DMS53 treated with DMSO at 0.1 percent for 48 hours (cell line): ENCODE results near the gene OTOF.
A peak's percentile ranks its signal among the peaks of the same experiment; 100 is the strongest.

Source experiments
- DNase-seq: peaks from one replicate; lab custom pipeline; 2025; ENCODE audit not compliant: unreplicated experiment; lab: John Stamatoyannopoulos, UW

OTOF gene

DNA sequence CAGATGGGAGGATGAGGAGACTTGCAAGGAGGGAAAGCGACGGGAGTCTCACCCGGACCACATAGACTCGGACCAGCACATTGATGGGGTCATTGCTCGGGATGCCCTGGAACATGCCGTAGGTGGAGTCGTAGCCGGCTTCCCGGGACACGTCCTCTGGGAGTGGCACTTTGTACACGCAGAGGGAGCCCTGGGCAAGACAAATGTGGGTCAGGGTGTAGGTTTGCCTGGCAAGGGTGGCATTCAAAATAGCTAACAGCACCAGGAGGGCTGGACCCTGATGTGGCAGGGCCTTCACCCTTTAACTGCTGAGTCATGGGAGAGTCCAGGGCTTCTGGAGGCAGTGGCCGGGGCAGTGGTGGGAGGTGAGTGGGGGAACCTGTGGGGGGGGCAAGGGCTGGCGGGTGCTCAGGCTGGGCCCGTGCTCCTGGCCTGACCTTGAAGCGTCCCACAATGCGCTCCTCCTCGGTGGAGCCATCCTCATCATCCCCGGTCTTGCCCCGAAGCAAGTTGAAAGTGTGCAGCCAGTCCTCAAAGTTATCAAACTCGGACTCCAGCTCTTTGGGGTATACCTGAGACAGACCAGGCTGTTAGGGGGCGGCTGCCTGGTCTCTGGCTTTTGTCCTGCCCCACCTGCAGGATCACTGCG, 11.1 kb downstream of the OTOF start:
- DNase-seq: no peak

DNA sequence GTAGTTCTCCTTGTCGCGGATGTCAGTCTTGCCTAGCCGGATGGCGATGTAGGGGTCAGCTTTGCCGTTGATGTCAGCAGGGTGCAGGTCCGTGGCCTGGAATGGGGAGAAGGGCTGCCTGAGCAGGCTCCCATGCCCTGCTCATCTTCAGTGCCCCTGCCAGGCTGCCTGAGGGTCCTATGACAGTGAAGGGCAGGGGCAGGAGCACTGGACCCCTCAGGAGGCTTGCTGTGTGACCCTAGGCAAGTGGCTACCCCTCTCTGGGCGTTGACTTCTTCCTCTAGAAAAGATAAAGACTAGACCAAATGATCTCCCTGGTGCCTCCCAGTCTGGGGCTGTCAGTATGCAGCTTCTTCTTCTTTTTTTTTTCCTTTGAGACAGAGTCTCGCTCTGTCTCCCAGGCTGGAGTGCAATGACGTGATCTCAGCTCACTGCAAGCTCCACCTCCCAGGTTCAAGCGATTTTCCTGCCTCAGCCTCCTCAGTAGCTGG, 11.9 kb downstream of the OTOF start:
- no peak for DNase-seq

DNA sequence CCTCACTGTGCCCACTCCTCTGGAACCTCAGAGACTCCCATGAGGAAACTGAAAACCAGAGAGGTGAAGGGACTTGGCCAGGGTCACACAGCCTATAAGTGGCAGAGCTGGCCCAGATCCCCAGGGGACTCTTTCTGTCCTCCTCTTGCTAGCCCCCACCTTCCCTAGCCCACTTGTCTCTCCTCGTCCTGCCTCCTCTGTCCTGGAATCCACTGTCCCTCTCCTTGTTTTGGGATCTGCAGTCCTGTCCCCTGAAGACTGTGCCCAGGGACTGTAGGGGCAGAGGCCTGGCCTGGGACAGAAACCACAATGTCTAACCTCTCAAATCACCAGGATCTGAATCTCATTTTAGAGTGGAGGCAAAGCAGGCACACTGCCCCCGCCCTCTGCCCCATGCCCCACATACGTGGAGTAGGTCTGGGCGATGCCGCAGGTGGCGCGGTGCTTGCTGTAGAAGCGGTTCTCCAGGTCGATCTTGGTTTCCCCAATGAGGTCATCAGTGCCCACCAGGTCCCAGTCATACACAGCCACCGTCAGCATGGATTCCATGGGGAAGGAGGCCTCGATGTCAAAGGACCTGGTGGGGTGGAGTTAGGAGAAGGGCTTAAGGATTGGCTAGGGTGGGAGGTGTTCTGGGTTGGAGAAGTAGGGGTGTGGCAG, 12.5 kb downstream of the OTOF start:
- no peak for DNase-seq

DNA sequence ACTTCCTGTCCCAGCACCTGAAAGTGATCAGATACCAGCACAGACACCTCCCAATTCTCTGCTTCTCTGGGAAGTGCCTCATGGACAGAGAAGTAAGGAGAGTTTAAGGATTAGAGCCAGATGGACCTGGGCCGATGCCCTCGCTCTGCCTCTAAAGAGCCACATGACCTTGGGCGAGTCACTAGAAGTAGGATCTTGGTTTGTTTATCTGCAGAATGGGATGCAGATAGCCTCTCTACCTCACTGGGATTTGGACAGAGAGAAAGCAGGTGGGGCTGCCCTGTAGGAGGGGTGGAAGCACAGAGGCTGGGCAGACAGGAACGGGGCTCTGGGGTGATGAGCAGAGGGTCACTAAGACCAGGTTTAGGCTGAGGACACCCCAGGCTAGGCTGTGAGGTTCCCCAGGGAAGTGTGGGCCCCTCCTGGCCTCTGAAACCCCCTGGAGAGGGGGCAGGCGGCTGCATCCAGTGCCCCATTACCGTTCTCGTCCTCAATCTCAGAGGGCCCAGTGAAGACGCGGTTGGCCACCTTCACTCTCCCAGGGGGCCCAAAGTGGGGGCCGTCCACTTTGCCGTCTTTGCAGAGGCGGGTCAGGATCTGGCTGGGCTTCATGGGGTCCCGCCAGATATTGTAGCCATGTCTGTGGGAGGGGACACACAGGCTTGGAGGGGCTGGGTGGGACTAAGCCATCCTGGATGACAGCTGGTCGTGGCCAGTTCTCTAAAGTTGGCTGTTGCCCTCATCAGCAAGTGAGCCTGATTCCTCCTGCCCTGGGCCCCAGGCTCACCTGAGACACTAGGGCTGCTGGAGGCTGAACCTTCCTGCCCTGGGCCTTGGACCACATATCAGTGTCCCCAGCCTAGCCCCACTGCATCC, 13.3 kb downstream of the OTOF start:
- no peak for DNase-seq

DNA sequence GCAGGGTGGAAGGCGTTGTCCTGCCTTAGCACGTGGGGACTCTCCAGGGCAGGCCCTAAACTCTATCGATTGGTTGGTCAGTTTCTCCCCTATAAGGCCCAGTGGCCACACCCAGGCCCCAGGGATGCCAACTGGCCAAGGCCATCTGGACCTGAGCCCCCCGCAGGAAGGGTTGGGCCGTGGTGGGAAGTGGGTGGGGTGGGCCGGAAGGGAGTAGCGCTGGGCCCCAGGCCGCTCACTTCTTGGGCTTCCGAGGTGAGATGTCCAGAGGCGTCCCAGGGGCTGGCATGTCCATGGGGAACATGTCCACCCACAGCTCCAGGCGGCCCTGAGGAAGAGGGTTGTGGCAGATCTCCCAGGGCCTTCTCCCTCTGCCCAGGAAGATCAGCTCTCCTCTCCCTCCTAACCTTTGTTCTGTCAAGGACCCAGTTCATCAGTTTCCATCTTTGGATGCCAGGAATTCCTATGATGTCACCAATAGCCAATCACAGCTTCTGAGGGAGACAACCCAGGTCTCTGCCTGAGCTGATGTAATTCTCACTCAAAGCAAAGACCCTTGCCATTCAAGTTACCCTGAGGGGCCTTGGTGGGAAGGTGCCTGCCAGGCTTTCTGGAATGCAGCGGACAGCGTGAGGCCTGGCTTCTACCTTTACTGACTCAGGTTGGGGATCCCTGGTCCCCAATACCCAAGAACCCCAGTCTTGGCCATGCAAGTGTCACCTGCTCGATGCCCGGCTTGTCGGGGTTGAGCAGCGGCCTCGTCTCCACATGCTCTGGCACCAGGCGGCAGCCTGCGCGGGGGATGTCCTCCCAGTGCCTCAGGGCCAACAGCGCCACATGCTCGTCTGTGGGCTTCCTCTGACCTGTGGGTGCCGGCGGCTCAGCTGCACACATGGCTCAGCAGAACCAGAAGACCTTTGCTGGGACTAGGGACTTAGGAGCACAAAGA, 14.4 kb downstream of the OTOF start:
- DNase-seq: no peak

DNA sequence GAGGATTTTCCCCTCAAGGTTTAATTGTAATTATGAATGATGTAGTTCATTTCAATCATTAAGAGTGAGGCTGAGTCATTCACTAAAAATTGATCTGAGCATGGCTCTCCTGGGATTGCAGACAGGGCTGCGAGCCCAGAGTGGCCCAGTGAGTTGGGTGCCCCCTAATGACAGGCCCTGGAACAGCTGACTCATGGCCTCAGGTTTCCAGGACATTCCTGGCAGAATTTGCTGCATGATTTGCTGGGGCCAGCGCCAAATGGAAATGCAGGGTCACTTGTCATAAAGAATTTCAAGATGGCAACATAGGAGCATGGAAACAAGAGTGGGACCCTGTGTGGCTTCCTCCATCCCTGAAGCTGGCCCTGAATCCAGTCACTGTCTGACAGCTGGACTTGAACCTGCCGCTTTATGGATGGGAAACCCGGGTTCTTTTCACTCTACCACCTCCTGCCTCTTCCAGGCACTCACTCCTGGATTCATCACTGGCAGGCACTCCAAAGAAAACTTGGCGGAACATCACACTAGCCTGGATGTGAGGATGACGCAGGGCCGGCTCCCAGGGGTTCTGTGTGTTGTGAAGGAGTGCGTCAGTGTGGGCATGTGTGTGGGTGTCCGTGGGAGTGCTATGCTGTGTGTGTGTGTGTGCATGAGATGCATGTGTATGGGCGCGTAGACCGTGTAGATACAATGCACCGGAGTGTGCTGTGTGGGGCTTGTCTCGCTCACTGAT, 15.2 kb downstream of the OTOF start:
- DNase-seq: peak; percentile 35

DNA sequence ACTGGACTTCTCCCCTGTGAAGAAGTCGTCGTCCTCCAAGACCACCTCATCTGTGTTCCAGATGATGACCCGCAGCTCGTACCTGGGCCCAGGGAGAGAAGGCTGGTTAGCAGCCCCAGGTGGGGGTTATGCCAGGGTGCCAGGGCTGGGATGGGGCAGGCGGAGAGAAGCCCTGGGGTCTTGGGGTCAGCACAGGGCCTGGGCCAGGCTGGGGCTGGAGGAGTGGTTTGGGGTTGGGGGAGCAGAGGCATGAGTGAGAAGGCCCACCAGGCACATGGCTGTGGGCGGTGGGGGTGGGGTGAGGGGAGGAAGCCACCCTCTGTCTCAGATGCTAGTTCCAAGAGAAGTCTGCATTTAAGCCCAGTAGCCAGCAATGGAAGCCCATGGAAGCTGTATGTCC, 15.8 kb downstream of the OTOF start:
- DNase-seq: no peak

DNA sequence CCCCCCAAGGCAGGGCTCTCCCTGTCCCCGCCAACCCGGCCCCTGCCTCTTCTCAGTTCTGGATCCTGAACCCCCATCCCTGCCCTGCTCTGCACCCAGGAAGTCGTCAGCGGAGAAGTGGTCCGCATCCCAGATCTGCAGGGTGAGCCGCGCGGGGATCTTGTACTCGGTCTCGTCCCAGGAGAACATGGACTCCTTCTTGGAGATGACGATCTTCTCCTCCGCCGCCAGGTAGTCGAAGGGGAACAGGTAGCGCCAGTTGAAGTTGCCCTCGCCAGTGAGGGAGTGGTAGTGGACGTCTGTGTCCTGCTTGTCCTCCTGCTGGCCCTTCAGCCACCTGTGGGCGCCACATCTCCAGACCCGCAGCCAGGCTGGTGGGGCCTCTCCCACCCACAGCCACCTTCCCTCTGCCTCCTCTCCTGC, 16.3 kb downstream of the OTOF start:
- no peak for DNase-seq

DNA sequence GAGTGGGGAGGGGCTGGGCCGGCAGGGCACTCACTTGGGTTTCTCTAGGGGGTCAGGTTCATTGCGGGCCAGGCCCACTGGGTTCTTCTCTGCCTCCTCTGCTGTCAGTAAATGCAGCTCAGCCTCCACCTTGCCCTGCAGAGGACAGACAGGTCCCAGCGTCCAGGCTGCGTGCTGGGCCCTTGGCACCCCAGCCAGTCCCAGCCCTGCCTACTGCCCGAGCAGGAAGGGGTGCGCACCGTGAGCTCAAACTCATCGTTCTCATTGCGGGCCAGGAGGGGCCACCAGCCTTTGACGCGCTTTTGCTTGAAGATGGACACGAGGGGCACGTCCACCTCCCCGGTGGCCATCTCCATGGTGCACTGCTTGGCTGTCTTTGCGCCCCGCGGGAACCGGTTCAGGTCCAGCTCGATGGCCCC, 17.3 kb downstream of the OTOF start:
- DNase-seq: no peak

DNA sequence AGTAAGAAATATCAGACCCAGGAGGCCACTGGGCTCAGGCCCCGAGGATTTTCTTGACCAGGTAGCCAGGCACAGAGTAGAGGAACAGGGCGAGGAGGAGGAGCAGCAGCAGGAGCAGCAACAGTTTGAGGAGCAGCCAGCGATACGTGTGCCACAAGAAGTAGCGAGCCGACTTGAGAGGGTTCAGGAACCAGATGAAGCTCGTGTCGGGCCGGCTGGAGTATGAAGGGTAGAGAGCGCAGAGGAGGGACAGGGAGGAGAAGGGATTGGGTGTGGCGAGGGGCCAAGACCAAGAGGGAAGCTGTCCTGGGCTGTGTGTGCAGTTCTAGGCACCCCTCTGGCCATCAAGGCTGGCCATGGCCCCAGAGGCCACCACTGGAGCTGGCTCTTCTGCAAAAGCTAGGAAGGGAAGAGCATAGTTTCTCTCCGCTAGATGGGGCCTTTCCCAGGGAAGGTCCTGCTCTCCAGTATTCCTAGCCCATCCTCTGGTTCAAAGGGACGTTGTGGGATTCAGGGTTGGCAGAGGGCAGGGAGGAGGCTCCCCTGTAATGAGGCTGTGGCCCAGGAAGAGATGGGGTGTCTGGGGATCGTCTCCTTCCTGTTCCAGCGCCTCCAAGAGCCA, 17.8 kb downstream of the OTOF start:
- no peak for DNase-seq

DNA sequence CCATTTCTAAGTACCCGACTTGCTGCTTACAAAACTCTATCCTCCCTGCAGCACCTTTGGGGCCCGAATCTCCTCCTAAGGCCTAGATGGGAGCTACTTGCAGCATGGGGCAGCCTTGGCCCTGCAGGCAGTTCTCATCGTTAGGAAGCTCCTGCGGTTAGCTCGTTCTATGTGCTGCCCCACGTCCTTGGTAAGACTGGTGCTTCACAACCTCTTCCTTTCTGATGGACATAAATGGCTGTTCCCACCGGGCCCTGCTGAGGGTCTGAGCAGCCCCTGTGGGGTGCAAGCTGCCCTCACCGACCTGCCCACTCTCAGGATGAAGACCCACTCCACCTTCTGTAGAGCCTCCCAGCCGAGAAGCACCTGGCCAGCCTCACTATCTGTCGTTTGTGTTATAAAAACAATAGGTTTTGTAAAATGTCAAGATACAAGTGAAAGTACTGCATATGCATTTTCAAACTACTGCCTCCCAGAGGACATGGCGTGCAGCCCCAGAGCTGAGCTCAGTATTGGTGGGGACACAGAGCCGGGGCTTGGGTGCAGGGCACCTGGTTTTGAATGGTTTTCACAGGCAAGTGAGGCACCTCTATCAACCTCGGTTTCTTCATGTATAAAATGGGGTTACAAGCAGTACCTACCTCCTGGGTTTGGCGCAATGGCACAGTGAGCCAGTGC, 19.4 kb downstream of the OTOF start:
- no peak for DNase-seq

DNA sequence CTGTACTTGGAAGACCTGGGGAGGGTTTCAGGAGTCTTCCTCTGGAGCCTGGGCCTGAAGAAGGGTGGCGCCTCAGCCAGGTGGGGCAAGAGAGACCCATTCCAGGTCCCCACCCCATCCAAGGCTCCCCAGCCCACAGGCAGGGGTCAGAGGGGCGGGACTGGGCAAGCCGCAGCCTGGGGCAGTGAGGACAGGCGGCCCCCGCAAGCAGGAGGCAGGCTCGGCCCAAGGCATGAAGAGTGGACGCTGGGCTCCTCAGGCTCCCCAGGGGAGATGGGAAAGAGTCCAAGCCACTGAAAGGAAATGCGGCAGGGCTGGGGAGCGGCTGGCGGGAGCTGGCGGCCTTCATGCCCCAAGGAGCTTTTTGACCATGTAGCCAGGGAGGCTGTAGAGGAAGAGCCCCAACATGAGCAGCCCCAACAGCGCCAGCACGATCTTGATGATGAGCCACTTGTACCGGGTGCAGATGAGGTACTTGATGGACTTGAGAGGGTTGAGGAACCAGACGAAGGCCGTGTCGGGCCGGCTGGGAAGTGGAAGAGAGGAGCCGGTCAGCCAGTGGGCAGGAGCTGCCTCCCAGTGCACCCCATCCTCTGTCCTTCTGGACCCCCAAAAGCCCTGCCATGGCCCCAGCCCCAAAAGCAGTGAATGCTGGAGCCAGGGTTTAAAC, 20.1 kb downstream of the OTOF start:
- no peak for DNase-seq

DNA sequence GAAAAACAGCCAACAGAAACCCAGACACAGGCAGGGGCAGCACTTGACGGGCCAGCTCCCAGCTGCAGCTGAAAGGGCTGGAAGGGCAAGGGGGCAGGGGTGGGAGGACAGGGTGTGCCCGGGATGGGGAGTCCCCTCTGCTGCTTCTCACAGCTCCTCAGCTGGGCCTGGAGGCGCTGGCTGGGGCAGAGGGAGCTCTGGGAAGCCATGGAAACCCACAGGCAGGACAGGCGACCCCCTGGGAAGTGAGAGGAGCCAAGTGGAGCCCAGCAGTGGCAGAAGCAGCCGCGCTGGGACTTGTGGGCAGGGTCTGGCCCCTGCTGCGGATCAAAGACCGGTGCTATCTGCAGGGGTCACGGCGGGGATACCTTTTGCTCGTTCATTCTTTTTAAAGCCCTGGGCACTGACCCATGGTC, 20.7 kb downstream of the OTOF start:
- no peak for DNase-seq

DNA sequence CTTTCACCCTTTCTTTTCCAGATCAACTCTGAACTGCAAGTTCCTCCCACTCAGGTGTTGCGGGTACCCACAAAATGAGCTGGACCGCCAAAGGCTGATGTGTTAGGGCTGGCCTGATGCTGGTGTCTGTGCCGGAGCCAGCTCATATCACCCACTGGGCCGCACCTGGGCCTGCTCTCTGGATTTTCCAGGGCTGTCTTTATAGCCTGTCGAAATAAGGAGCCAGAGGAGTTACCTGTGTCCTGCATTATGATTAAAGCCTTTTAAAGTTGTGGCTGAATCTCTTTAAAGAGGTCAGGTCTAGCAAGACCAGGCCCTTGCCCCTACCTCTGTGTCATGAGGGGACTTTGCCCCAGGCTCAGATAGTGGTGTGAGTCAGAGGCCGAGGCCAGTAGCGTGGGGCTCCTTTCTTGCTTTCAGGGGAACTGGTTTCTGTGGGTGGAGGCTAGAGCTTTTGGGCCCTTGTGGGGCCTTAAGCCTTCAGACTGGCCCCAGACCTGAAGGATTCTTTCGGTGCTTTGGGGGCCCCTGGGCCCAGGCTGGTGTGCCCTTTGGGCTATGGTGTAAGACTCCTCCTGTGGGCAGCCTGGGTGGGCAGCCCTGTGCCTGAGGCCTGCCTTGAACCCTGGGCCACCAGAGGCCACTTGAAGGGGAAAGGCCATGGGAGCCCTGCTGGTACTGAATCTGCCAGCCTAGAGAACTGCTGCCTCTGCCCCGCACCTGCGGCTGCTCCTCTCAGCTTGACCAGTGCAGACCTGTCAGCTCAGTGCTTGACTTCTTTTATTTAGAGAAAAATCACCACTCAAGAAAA, 21.3 kb downstream of the OTOF start:
- DNase-seq: no peak

DNA sequence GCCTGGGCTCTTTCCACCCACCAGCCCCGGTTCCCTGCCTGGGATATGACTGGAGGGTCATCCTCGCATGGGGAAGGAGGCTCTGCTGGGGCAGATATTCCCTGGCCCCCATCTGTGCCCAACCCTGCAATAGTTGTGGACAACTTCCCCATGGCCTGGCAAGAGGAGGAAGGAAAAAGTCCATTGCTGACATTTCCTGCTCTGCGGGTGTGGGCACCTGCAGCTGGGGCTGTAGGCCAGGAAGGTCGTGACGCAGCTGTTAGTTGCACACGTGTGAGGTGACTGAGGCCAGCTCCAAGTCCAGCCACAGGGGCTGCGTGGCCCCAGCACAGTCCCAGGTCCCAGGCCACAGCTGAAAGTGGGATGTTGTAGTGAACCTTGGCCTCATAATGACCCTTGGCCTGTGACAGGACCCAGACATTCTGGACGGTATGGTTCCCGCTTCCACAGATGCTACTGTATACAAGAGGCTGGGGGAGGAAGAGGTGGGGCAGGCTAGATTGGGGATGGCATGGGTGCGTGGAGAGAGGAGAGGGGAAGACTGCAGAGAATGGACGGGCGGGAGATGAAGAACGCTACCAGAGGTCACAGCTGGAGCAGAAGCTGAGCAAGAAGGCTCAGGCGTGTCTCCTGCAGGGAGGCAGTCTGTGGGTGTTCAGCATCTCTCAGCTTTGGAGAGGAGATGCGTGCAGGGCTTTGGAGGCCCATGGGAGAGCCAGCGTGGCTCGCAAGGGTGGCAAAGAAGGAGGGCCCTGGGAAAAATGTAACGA, 22.1 kb downstream of the OTOF start:
- DNase-seq: no peak

DNA sequence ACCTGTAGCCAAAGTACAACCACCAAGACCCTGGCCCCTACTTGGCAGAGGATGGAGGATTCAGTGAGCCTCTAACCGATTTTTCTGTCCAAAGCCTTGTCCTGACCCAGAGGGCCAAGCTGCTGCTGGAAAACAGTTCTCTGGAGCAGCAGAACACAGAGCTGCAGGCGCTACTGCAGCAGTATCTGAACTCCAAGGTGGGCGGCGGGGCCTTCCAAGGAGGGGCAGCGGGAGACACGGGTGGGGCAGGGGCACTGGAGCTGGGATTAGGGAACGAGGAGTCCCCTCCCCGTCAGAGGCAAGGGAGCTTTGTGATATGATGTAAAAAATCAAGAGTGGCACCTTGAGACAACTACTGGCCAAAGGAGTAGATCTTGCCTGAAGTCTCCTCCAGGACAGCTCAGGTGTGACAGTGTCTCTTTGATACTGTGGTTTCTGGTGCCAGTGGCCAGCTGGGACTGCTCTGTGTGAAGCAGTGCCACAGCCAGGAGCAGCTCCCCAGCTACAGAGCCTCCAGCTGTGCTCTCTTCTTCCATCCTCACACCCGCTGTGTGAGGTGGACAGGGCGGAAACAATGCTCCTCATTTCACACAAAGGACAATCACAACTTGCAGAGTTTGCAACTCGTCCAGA, 22.8 kb downstream of the OTOF start:
- DNase-seq: no peak
